B cell (primary cell): ENCODE measurements around the gene UXT. TPM values are rescaled to one million over a fixed set of nuclear protein-coding genes. Genes with fewer than 3 reads are reported as not detected.

Experiments used
- ATAC-seq: fragments of 200-7000 bp; cut with Tn5 transposase; one replicate; pipeline ENCODE4 v1.10.0; 2021; ENCODE audit warnings: low read depth, mild to moderate bottlenecking, moderate number of reproducible peaks, moderate library complexity
- CTCF ChIA-PET: fragments of 350-600 bp; sonication (Branson Sonifier 250); formaldehyde crosslinking; loops from one replicate; lab custom pipeline; 2021; ENCODE audit warnings: antibody characterized with exemption, inconsistent platforms; lab: Charles Lee
- POLR2A ChIA-PET: fragments of 350-600 bp; sonication (Branson Sonifier 250); formaldehyde crosslinking; loops from one replicate; lab custom pipeline; 2021; ENCODE audit warnings: antibody characterized with exemption; lab: Charles Lee
- DNase-seq: peaks from one replicate; pipeline ENCODE4 v3.0.0; 2013
- H2AFZ ChIP-seq: 2 replicates; pipeline ENCODE4 v1.6.1; 2012; ENCODE audit warnings: mild to moderate bottlenecking, low read depth, low read length; ENCODE audit not compliant: insufficient read depth, poor library complexity, severe bottlenecking
- H3K27ac ChIP-seq, 2 donors: 1 replicate in 1 of 2; 2 replicates in 1 of 2; pipeline ENCODE4 v1.5.1; 2012 to 2013; ENCODE audit warnings: low read length in 2 of 2, mild to moderate bottlenecking in 2 of 2, moderate library complexity in 1 of 2
- H3K27me3 ChIP-seq, 4 experiments: fragments of 200-600 bp in 1 of 4; sonication (generic) in 1 of 4; replicated peaks in 1 of 4; 1 replicate in 2 of 4; 2 replicates in 2 of 4; pipeline versions ENCODE4 v1.6.1 to v1.7.0; 2013 to 2016; ENCODE audit warnings: low read length in 3 of 4, mild to moderate bottlenecking in 2 of 4, mixed read lengths in 1 of 4, moderate library complexity in 1 of 4; ENCODE audit not compliant: insufficient read depth in 4 of 4, control insufficient read depth in 3 of 4; ENCODE audit errors: control extremely low read depth in 1 of 4
- H3K36me3 ChIP-seq, 2 experiments: replicated peaks in 1 of 2; 1 replicate in 1 of 2; 2 replicates in 1 of 2; pipeline versions ENCODE4 v1.6.1 to v1.7.1; 2013; ENCODE audit warnings: low read length in 1 of 2; ENCODE audit not compliant: insufficient read depth in 2 of 2, control insufficient read depth in 1 of 2; ENCODE audit errors: control extremely low read depth in 1 of 2, extremely low read depth in 1 of 2
- H3K4me1 ChIP-seq, 2 donors: fragments of 200-600 bp in 1 of 2; sonication (generic) in 1 of 2; 1 replicate in 1 of 2; 2 replicates in 1 of 2; pipeline versions ENCODE4 v1.5.1 to v1.6.1; 2013 to 2017; ENCODE audit warnings: low read length in 2 of 2; ENCODE audit not compliant: control insufficient read depth in 2 of 2, insufficient read depth in 2 of 2
- H3K4me2 ChIP-seq: replicated peaks from 2 replicates; pipeline ENCODE3; 2012; ENCODE audit warnings: mild to moderate bottlenecking, low read depth, low read length; ENCODE audit not compliant: poor library complexity, severe bottlenecking
- H3K4me3 ChIP-seq, 5 experiments: fragments of 200-600 bp in 1 of 5; sonication (generic) in 1 of 5; 1 replicate in 3 of 5; 2 replicates in 2 of 5; pipeline versions ENCODE4 v1.5.1 to v1.7.0; 2011 to 2016; ENCODE audit warnings: low read length in 4 of 5, mild to moderate bottlenecking in 4 of 5, low read depth in 2 of 5, control low read depth in 1 of 5, moderate library complexity in 1 of 5; ENCODE audit not compliant: insufficient read depth in 1 of 5; ENCODE audit errors: control extremely low read depth in 1 of 5, extremely low read depth in 1 of 5
- H3K79me2 ChIP-seq: fragments of 200-600 bp; sonication (generic); one replicate; pipeline ENCODE4 v1.6.0; 2016; ENCODE audit warnings: low read length; ENCODE audit not compliant: control insufficient read depth, insufficient read depth
- H3K9ac ChIP-seq: fragments of 200-600 bp; sonication (generic); 2 replicates; pipeline ENCODE4 v1.6.1; 2017; ENCODE audit warnings: mild to moderate bottlenecking, low read length, moderate library complexity
- H3K9me3 ChIP-seq, 3 donors: one replicate each; pipeline versions ENCODE4 v1.6.1 to v1.7.1; 2013; ENCODE audit warnings: low read length in 2 of 3; ENCODE audit not compliant: control insufficient read depth in 2 of 3, insufficient read depth in 1 of 3; ENCODE audit errors: control extremely low read depth in 1 of 3
- H4K20me1 ChIP-seq: 2 replicates; pipeline ENCODE4 v1.6.0; 2012; ENCODE audit warnings: mild to moderate bottlenecking, low read length; ENCODE audit not compliant: insufficient read depth, control insufficient read depth, poor library complexity, severe bottlenecking
- H3K27ac Mint-ChIP-seq: one replicate; pipeline ENCODE4 v1.8.0; 2021; ENCODE audit warnings: mixed read lengths
- H3K27me3 Mint-ChIP-seq: one replicate; pipeline ENCODE4 v1.8.0; 2021; ENCODE audit warnings: mixed read lengths
- H3K4me1 Mint-ChIP-seq: one replicate; pipeline ENCODE4 v1.8.0; 2021; ENCODE audit warnings: mixed read lengths
- H3K4me3 Mint-ChIP-seq: one replicate; pipeline ENCODE4 v1.8.0; 2021; ENCODE audit warnings: mixed read lengths
- H3K9me3 Mint-ChIP-seq: one replicate; pipeline ENCODE4 v1.8.0; 2022; ENCODE audit warnings: mixed read lengths; ENCODE audit not compliant: insufficient read depth
- EZH2 ChIP-seq: IDR thresholded peaks from 2 replicates; pipeline ENCODE4 v1.6.1; 2012; ENCODE audit warnings: borderline replicate concordance, low read depth, mild to moderate bottlenecking, moderate library complexity, low read length; ENCODE audit not compliant: insufficient read depth, poor library complexity, severe bottlenecking
- WGBS: methylation state at CpG from one replicate; pipeline ENCODE4 v1.1.5; 2013; ENCODE audit warnings: missing lambda C conversion rate; ENCODE audit not compliant: insufficient coverage; 5-methylcytosine and 5-hydroxymethylcytosine counted together
- intact Hi-C: fragments of 100-400 bp; cut with micrococcal nuclease; formaldehyde crosslinking; loops from one replicate; pipeline ENCODE4 v1.10.0; 2022
- polyA plus RNA-seq: library from polyadenylated mRNA; depleted of rRNA; stranded (reverse); fragments of >200 nt; gene quantifications from 2 replicates; pipeline ENCODE4 v1.2.3, GENCODE V29; 2012
- total RNA-seq, 2 donors: library from RNA; stranded (reverse); fragments of 120-200 nt in 1 of 2; gene quantifications; 1 replicate in 1 of 2; 2 replicates in 1 of 2; pipeline versions ENCODE4 v1.2.3 to v1.2.4, GENCODE V29; 2013 to 2022
- TF ChIP-seq, protein P1 (sequence below): fragments of 200-600 bp; IDR thresholded peaks from one replicate; pipeline ENCODE4 v1.8.0; 2022; ENCODE audit warnings: antibody characterized with exemption, mild to moderate bottlenecking

UXT gene
- total and polyA plus RNA-seq, 2 donors (not counting 1 experiment from before 2014, with no cell fraction given), result 177 to 238 TPM

DNA sequence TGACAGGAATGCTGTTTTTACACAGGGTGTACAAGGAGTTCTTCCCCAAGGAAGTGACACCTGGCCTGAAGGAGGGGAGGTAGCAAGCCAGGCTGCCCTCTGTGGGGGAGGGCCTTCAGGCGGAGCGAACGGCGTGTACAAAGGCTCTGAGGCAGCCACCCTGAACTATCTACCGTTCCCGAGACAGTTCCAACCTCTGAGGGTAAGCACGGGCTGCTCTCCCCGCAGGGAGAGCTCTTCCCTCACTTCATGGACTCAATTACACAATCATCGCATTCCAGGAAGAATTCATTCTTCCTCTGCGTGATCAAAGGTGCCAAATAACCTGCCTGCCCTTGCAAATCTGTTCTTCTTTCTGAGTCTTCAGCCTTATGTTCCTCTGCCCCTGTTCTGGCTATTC is 13.4 kb downstream of the UXT start:
- DNase-seq (no peak), ATAC-seq (no peak)
- Mint-ChIP-seq H3K9me3 (no peaks in the 10 kb centered on the region), H3K27ac (no peak overlapping the region), H3K4me3 (no peak overlapping the region), H3K27me3 (no peaks in the 10 kb centered on the region), H3K4me1 (peaks cover 22% of the 10 kb centered on the region)
- POLR2A ChIA-PET, result no interaction called here
- no peak overlapping the region for H2AFZ ChIP-seq
- H3K79me2 ChIP-seq, result peaks cover 23% of the 10 kb centered on the region
- H3K36me3 ChIP-seq, result peaks cover 0 to 11% of the 10 kb centered on the region in 2 experiments
- TF ChIP-seq EZH2, result no peak
- TF ChIP-seq, protein P1, sequence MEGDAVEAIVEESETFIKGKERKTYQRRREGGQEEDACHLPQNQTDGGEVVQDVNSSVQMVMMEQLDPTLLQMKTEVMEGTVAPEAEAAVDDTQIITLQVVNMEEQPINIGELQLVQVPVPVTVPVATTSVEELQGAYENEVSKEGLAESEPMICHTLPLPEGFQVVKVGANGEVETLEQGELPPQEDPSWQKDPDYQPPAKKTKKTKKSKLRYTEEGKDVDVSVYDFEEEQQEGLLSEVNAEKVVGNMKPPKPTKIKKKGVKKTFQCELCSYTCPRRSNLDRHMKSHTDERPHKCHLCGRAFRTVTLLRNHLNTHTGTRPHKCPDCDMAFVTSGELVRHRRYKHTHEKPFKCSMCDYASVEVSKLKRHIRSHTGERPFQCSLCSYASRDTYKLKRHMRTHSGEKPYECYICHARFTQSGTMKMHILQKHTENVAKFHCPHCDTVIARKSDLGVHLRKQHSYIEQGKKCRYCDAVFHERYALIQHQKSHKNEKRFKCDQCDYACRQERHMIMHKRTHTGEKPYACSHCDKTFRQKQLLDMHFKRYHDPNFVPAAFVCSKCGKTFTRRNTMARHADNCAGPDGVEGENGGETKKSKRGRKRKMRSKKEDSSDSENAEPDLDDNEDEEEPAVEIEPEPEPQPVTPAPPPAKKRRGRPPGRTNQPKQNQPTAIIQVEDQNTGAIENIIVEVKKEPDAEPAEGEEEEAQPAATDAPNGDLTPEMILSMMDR, result no peak
- H3K4me2 ChIP-seq, result no peak overlapping the region
- H3K9me3 ChIP-seq, result no peaks in the 10 kb centered on the region
- H4K20me1 ChIP-seq, result no peaks in the 10 kb centered on the region
- H3K4me3 ChIP-seq, result no peak overlapping the region
- no peaks in the 10 kb centered on the region for H3K27me3 ChIP-seq
- CTCF ChIA-PET, result no interaction called here
- H3K27ac ChIP-seq, result no peak overlapping the region
- peaks cover 6 to 15% of the 10 kb centered on the region in 2 donors for H3K4me1 ChIP-seq
- H3K9ac ChIP-seq, result no peak overlapping the region
- intact Hi-C loops, result no loop called here
- 98% methylated on average over 5 of the region's 10 CpGs for WGBS

DNA sequence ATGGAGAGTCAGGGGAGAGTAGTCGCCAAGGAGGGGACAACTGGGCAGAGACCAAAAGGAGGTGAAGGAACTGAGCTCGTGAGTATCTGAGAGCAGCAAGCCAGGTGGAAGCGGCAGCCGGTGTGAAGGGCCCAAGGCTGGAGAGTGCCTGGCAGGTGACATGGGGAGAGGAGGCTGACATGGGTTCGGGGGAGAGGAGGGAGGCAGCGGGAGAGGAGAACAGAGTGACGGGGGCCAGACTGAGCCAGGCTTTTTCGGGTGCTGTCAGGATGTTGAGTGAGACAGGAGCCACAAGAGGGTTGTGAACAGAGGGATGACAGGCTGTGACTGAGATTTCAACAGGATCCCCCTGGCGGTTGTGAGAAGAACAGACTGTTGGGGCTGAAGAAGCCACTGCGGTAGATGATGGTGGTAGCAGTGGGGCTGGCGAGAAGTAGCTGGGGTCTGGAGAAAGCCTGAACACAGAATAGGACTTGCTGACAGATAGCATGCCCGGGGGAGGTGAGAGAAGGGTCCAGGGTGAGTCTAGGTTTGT is 14.4 kb downstream of the UXT start:
- 81% methylated on average over 10 of the region's 12 CpGs for WGBS
- peak overlapping the region; percentile 20 for H3K27ac Mint-ChIP-seq
- Histone ChIP-seq H3K9me3 (no peaks in the 10 kb centered on the region), H3K4me3 (no peak overlapping the region), H4K20me1 (no peaks in the 10 kb centered on the region), H2AFZ (no peak overlapping the region), H3K27me3 (no peaks in the 10 kb centered on the region), H3K79me2 (peaks cover 20% of the 10 kb centered on the region), H3K4me2 (no peak overlapping the region), H3K27ac (no peak overlapping the region), H3K36me3 (peaks cover 3 to 20% of the 10 kb centered on the region in 2 experiments), H3K9ac (no peak overlapping the region), H3K4me1 (peaks cover 6 to 13% of the 10 kb centered on the region in 2 donors)
- peaks cover 22% of the 10 kb centered on the region for H3K4me1 Mint-ChIP-seq
- H3K9me3 Mint-ChIP-seq, result no peaks in the 10 kb centered on the region
- H3K4me3 Mint-ChIP-seq, result no peak overlapping the region
- DNase-seq (no peak), ATAC-seq (no peak)
- no peak for TF ChIP-seq EZH2
- TF ChIP-seq, protein P1, result no peak
- intact Hi-C loops, result no loop called here
- no peaks in the 10 kb centered on the region for H3K27me3 Mint-ChIP-seq
- ChIA-PET POLR2A (no interaction called here), CTCF (no interaction called here)
